ENCODE results near the gene ASB2.

The ASB2 gene

DNA sequence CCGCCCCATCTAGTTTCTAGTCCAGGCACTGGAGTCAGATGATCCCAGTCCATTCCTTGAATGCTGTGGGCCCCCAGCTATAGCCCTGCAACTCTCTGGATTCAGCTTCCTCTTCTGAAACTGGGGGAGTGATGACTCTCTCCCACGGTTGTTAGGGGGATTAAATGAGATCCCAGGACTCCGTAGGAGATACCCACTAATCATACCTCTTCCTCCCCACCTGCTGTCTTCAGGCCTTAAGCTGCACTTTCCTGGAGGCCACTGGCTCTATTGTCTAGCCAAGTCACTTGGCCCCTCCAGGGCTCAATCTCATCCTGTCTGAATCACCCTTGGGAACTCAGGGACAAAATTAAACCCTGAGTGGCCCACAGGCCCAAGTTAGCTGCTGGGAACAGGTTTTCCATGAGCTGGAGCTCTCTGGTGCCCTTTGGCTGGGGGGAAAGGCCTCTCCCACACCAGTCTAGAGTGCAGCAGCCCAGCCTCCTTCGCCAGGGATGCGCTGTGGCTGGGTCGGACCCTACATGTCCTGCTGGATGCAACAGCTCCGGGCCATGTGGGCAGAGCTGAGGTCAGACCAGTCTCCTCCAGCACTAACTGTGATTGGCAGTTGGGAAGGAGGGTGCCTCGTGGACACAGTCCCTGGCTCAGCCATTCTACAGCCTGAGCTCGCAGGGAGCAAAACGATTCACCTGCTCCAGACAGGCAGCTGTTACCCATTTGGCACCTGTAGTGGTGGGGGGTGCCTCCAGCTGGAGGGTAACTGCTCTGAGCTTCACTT lies 6.0 kb upstream of the ASB2 start:
- H3K4me3 ChIP-seq (ENCODE audit: low read depth, low read length): no peak overlapping the region
- DNase-seq (ENCODE audit: low read depth): no peak
- TF ChIP-seq, protein P1, sequence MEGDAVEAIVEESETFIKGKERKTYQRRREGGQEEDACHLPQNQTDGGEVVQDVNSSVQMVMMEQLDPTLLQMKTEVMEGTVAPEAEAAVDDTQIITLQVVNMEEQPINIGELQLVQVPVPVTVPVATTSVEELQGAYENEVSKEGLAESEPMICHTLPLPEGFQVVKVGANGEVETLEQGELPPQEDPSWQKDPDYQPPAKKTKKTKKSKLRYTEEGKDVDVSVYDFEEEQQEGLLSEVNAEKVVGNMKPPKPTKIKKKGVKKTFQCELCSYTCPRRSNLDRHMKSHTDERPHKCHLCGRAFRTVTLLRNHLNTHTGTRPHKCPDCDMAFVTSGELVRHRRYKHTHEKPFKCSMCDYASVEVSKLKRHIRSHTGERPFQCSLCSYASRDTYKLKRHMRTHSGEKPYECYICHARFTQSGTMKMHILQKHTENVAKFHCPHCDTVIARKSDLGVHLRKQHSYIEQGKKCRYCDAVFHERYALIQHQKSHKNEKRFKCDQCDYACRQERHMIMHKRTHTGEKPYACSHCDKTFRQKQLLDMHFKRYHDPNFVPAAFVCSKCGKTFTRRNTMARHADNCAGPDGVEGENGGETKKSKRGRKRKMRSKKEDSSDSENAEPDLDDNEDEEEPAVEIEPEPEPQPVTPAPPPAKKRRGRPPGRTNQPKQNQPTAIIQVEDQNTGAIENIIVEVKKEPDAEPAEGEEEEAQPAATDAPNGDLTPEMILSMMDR (IDR thresholded peaks at IDR 0.05; ENCODE audit: control insufficient read depth, extremely low read depth, insufficient read depth): no peak

DNA sequence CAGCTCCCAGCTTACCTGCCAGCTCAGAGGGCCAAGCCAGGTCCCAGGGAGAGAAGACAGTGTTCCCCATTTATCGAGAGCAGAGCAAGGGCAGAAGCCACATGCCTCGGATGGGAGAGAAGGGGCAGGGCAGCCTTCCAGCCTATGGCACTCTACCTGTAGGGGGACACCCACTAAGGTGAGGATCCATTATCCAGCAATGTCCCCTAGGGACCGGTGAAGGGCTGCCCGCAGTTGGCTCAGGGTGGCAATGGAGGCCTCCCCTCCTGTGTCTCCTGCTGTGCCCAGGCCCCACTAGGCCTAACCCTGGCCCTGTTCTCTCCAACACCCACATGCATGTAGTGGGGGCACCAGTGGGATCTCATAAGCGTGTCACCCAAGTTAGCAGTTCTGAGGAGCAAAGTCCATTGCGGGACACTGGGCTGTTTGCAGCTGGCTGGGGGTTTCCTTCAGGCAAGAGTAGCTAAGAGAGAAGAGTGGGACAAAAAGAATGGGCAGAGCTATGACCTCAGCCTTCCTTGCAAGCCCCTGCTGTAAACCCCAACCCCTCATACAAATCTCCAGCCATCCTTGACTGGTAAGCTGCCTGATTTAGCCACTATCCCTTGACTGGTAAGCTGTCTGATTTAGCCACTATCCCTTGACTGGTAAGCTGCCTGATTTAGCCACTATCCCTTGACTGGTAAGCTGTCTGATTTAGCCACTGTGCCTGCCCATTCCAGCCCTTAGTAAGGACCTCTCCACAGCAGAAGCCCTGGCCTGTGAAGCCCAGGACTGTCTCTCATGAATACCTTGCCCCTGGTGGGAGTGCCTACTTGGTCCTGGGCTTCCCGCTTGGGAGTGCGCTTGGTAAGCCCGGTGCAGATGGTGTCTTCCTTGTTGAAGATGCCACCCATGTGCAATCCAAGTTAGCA lies 5.2 kb upstream of the ASB2 start:
- no peak for DNase-seq (ENCODE audit: low read depth)
- H3K4me3 ChIP-seq (ENCODE audit: low read depth, low read length): no peak overlapping the region

DNA sequence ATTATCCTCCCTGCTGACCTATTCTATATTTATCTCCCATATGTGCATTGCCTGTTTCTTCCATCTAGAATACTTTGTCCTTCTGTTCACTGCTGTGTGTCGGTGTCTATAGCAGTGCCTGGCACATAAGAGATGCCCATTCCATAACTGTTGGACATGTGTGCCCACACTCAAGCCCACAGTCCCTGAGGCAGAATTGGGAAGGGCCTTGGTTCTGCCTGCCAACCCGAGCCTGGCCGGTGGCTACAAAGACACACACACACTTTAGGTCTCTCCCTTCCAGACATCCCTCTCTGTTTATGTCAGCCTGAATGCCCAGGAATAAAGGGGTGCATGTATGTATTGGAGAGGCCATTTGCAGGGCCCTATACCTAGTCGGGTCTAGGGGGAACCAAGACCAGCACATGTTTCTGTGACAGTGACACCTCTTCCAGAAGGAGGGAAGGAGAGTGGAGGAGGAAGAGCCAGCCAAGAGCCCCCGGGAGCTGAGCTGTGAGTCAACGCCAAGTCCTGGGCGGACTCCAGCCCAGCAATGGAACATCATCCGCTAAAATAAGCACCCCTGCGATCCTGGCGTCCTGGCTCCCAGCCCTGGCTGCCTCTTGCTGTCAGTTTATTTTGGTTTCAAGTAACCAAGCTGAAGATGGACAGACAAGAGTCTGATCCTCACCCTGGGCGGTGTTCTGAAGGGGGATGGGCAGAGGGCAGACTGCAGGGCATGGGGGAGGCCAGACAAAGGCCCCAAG lies 4.3 kb upstream of the ASB2 start:
- DNase-seq (ENCODE audit: low read depth): no peak
- no peak overlapping the region for H3K4me3 ChIP-seq (ENCODE audit: low read depth, low read length)
- TF ChIP-seq, protein P1 (IDR thresholded peaks at IDR 0.05; ENCODE audit: control insufficient read depth, extremely low read depth, insufficient read depth): no peak

More for the DNA sequence above, 5.2 kb upstream of the ASB2 start:
- TF ChIP-seq, protein P1 (IDR thresholded peaks at IDR 0.05; ENCODE audit: control insufficient read depth, extremely low read depth, insufficient read depth): no peak

DNA sequence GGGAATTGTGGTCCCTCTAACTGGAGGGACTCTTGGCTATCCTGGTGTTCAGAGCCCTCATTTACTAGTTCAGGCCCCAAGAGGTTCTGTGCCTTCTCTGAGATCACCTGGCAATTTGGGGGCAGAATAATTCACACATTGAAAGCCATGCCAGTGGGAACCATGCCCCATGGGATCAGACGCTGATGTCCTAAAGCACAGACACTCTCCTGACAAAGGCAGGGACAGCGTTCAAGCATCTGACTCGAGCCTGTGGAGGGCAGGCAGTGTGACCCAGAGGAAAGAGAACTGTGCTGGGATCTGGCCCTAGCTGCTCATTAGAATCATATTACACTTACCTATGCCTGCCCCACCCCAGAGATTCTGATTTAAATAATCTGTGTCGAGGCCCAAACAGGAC lies 2.4 kb upstream of the ASB2 start:
- TF ChIP-seq, protein P1 (IDR thresholded peaks at IDR 0.05; ENCODE audit: control insufficient read depth, extremely low read depth, insufficient read depth): no peak
- DNase-seq (ENCODE audit: low read depth): no peak
- no peak overlapping the region for H3K4me3 ChIP-seq (ENCODE audit: low read depth, low read length)

DNA sequence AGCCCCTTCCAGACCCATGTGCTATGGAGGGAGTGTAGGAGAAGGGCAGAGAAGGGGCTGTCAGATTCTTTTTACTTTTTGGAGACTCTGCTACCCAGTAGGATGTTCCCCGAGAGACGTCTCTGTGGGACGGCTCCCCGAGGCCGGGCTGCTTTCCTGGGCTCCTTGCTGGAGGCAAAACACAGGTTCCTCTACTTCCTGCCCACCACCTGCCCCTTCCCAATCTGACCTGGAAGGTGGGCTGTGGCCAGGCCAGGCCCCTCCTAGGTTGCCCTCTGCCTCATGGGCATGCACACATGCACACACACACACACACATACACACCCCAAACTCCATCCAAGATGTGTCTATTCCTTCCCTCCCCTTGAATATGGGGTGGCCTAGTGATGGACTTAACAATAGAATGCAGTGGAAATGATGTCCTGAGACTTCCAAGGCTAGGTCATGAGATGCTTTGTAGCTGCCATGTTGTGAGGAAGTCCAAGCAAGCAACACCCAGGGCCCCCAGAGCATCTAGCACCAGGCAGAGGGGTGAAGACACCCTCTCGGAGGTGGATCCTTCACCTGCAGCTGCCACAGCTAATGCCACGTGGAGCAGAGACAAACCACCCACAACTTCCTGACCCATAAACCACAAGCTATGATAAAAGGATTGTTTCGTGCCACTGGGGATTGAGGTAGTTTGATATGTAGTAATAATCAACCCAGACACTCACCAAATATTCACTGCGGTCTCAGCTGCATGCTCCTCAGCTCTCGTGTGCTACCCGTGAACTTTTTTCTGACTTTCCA lies 1.6 kb upstream of the ASB2 start:
- no peak overlapping the region for H3K4me3 ChIP-seq (ENCODE audit: low read depth, low read length)
- TF ChIP-seq, protein P1 (IDR thresholded peaks at IDR 0.05; ENCODE audit: control insufficient read depth, extremely low read depth, insufficient read depth): no peak

DNA sequence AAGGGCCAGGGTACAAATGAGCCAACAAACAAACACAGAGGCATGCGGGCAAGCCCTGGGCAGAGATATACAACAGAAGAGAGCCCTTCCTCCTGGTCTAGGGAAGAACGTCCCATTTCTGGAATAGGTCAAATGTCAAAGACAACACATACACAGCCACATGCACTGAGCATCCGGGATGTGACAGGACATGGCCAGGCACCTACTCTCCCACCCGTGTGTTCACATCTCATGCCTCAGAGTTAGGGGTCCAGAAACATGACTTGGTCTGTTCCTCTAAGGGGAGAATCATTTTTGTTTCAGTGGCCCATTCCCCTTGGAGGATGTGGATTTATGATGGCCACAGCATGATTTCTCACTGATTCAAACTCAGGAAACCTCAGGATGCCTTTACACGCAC lies 801 bp upstream of the ASB2 start:
- no peak overlapping the region for H3K4me3 ChIP-seq (ENCODE audit: low read depth, low read length)
- no peak for DNase-seq (ENCODE audit: low read depth)
- TF ChIP-seq, protein P1 (IDR thresholded peaks at IDR 0.05; ENCODE audit: control insufficient read depth, extremely low read depth, insufficient read depth): no peak

More for the DNA sequence above, 1.6 kb upstream of the ASB2 start:
- no peak for DNase-seq (ENCODE audit: low read depth)

All from LNCaP clone FGC (cell line).